HG03064 (cell line): ENCODE results near the gene STX4.

Experiments
- ATAC-seq: cut with Tn5 transposase; IDR thresholded peaks from one replicate; pipeline ENCODE4 v1.9.1; 2021; ENCODE audit warnings: low read depth; ENCODE audit not compliant: unreplicated experiment

The STX4 gene

GRCh38 chr16:31082368-31083045 is 49.1 kb downstream of the STX4 start:
- no peak for ATAC-seq

DNA sequence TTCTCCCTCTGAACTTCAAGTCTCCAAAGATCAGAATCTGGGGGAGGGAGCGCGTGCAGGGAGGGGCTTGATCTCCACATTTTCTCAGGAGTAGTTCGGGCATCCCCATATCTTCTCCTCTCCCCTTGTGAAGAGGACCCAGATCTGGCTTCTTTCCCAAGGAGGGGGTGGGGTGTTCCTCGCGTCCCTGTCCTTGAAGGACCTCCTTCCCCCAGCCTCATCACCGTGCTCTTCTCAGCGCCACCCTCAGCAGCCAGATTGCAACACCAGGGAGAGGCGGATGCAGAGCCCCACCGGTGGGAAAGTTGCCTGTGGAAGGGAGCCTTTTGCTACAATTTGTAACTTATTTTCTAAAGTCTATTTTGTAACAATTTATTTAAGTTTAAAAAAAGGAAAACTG is 49.7 kb downstream of the STX4 start:
- no peak for ATAC-seq

- ATAC-seq, result no peak
These were observed 50.2 kb downstream of the STX4 start for GRCh38 chr16:31083556-31083955.

- ATAC-seq, result no peak
These were observed 50.6 kb downstream of the STX4 start for GRCh38 chr16:31083981-31084380.

DNA sequence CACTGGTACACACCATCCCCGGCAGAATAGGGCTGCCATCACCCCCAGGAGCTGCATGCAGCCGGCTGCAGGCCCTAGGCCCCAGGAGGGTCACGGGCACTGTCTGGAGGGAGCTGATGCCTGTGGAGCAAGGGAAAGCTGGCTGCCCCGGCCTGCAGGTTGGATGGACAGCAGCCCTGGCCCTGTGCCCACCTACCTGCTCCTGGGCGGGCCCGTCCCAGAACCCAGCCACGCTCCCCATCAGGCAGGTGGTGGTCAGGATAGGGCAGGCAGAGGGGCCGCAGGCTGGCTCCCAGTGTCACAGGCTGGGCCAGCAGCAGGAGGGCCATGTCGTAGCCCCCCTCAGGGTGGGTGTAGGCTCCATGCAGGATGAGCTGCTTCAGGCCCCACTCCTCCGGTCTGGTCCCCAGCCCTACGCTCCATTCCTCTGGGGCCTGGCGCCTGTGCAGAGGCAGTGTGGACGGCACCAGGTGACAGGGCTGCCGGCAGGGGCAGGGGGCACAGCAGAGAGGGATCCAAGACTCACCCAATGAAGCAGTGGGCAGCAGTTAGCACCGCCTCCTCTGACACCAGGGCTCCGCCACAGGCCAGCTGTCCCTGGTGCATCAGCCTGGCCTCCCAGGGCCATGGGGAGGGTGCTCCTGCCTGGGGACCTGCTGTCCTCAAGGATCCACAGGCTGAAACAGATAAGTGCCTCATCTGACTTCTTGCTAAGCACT is 51.4 kb downstream of the STX4 start:
- no peak for ATAC-seq

GRCh38 chr16:31085411-31085810 is 52.1 kb downstream of the STX4 start:
- ATAC-seq, result no peak

DNA sequence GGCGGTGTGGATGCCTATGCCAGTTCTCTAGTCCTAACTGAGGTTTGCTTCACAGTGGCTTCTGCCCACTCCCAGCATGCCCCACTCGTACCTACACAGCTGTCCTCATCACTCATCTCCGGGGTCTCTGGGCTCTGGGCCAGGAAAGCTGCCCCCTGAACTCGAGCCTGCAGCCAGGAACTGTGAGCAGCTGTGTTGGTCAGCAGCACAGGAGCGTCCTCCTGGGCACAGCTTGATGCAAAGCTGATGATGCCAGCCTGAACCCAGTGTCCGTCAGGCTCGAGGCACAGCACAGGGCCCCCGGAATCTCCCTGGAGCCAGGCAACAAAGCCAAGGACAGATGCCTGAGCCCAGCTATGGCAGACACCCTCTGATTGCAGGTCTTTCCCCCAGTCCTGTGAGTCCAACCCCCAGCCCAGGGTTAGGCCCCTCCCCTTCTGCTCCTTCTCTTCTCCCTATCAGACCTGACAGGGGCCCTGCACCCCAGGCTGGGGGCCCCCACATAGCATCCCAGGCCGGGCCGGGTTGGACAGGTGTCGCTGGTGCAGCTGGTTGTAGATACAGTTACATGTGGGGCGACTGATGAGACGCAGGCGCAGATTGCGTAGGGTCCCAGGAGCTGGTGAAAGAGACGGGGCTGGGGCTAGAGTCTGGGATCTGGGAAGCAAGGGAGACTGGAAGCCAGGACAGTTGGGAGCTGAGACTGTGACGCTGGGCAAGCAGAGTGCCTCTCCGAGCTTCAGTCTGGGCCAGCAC is 52.7 kb downstream of the STX4 start:
- ATAC-seq, result no peak

GRCh38 chr16:31086629-31086906 is 53.2 kb downstream of the STX4 start:
- no peak for ATAC-seq

DNA sequence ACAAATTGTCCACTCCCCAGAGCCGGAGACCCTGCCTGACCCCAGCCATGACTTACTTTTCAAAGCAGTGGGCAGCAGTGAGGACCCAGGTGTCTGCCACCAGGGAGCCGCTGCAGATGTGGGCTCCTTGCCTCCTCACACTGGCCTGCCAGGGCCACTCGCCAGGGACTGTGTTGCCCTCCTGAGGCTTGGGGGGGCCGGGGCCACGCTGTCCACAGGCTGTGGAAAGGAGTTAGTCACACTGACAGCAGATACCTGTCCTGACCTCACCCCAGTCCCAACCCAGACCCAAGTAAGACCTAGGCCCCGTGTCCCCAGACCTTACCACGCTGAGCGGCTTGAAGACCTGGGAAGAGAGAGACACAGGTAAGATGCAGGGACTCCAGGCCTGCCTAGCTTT is 54.1 kb downstream of the STX4 start:
- ATAC-seq, result no peak

GRCh38 chr16:31087971-31088370 is 54.6 kb downstream of the STX4 start:
- ATAC-seq, result no peak

DNA sequence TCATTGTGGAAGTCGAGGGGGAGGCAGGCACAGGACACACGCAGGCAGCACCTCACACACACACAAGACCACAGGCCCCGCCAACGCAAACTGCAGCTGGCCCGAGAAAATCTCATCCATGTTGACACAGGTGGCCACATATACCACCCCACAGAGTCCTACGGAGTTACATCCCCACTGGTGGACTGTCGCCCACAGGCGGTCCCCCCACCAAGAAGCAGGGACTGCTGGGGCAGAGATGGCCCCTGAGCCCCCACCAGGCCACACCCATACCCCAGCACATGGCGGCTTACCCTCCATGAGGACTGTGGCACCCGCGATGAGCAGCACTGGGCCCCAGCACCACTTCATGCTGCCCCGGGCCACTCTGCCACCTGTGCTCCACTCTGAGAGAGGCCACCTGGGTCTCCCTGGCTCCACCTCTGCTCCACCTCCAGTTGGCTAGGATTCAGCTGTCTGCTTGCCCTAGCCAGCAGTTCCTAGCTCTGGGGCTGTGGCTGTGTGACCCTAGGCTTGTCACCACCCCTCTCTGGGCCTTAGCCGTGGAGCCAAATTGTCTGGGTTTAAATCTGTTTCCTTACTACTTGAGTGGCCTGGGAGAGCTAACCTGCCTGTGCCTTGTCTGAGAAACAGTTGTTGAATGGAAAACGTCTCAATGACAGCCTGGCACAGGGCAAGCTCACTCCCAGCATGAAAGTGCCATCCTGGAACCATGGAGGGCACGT is 55.3 kb downstream of the STX4 start, which contains the start of gene PRSS53:
TSS of gene PRSS53 (minus strand) at position 485 of the 725 bp plus-strand sequence. CDS start at position 351, 134 bp downstream.
- no peak for ATAC-seq

DNA sequence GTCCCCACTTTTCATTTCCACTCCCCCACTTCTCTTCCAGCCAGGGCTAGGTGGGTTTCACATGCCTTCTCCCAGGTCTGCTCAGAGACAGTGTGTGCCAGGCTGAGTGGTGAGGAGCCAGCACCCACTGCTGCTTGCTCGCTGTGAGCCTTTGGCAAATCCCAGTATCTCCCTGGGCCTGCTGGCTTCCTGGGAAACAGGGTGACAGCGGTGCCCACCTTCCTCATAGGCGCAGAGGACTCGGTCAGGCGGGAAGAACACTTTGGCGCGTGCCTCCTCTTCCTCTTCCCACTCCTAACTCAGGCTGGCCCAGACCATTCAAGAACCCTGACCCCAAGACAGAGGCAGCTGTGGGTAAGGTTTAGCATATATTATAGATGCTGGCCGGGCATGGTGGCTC is 55.8 kb downstream of the STX4 start:
- ATAC-seq, result no peak
